CD14-positive monocyte (primary cell): ENCODE data around the gene NUMB. TPM values are rescaled to one million over a fixed set of nuclear protein-coding genes. Genes with fewer than 3 reads are reported as not detected.

Source experiments
- DNase-seq, 3 donors: peaks; one replicate each; pipeline ENCODE4 v3.0.0-alpha.2; 2011 to 2022
- H2AFZ ChIP-seq: 2 replicates; pipeline ENCODE4 v1.6.0; 2012; ENCODE audit warnings: mild to moderate bottlenecking, low read depth, low read length, inconsistent platforms; ENCODE audit not compliant: insufficient read depth, poor library complexity, severe bottlenecking
- H3K27ac ChIP-seq, 2 donors: 1 replicate in 1 of 2; 2 replicates in 1 of 2; pipeline ENCODE4 v1.5.1; 2012 to 2013; ENCODE audit warnings: low read length in 2 of 2, control low read depth in 1 of 2, inconsistent platforms in 1 of 2, low read depth in 1 of 2, mild to moderate bottlenecking in 1 of 2
- H3K27me3 ChIP-seq, 2 donors: one replicate each; pipeline versions ENCODE4 v1.6.0 to v1.6.1; 2011 to 2013; ENCODE audit warnings: low read length in 2 of 2; ENCODE audit not compliant: control insufficient read depth in 2 of 2, insufficient read depth in 2 of 2
- H3K36me3 ChIP-seq, 2 donors: replicated peaks in 1 of 2; 1 replicate in 1 of 2; 2 replicates in 1 of 2; pipeline versions ENCODE4 v1.5.1 to v1.6.1; 2012 to 2013; ENCODE audit warnings: low read length in 2 of 2, control low read depth in 1 of 2, inconsistent platforms in 1 of 2, mild to moderate bottlenecking in 1 of 2; ENCODE audit not compliant: insufficient read depth in 2 of 2, control insufficient read depth in 1 of 2
- H3K4me1 ChIP-seq, 2 donors: 1 replicate in 1 of 2; 2 replicates in 1 of 2; pipeline versions ENCODE4 v1.5.1 to v1.6.1; 2012 to 2013; ENCODE audit warnings: low read length in 2 of 2, control low read depth in 1 of 2, inconsistent platforms in 1 of 2, mild to moderate bottlenecking in 1 of 2, moderate library complexity in 1 of 2; ENCODE audit not compliant: insufficient read depth in 2 of 2, control insufficient read depth in 1 of 2
- H3K4me2 ChIP-seq: replicated peaks from 2 replicates; pipeline ENCODE3; 2012; ENCODE audit warnings: low read length, moderate library complexity, mild to moderate bottlenecking; ENCODE audit not compliant: poor library complexity, severe bottlenecking; ENCODE audit errors: extremely low read depth
- H3K4me3 ChIP-seq, 3 experiments: fragments of 200-600 bp in 1 of 3; sonication (generic) in 1 of 3; replicated peaks in 1 of 3; 1 replicate in 2 of 3; 2 replicates in 1 of 3; pipeline ENCODE4 v1.5.1; 2011 to 2013; ENCODE audit warnings: low read length in 3 of 3, mild to moderate bottlenecking in 3 of 3, control low read depth in 2 of 3, low read depth in 2 of 3, inconsistent platforms in 1 of 3, moderate library complexity in 1 of 3
- H3K79me2 ChIP-seq: 2 replicates; pipeline ENCODE4 v1.6.0; 2012; ENCODE audit warnings: mild to moderate bottlenecking, control low read depth, inconsistent platforms, low read length, moderate library complexity; ENCODE audit not compliant: insufficient read depth
- H3K9ac ChIP-seq: 2 replicates; pipeline ENCODE4 v1.6.0; 2017; ENCODE audit warnings: low read length, mild to moderate bottlenecking; ENCODE audit not compliant: insufficient read depth, poor library complexity, severe bottlenecking
- H3K9me3 ChIP-seq, 2 donors: replicated peaks in 1 of 2; 1 replicate in 1 of 2; 2 replicates in 1 of 2; pipeline versions ENCODE4 v1.5.1 to v1.6.1; 2012 to 2013; ENCODE audit warnings: low read length in 2 of 2, control low read depth in 1 of 2; ENCODE audit not compliant: control insufficient read depth in 1 of 2, insufficient read depth in 1 of 2
- H4K20me1 ChIP-seq: 2 replicates; pipeline ENCODE4 v1.6.0; 2012; ENCODE audit warnings: mild to moderate bottlenecking, low read length, control low read depth, moderate library complexity; ENCODE audit not compliant: insufficient read depth
- H3K27ac Mint-ChIP-seq, 7 donors: one replicate each; pipeline ENCODE4 v1.8.0; 2020; ENCODE audit warnings: mild to moderate bottlenecking in 7 of 7, mixed read lengths in 7 of 7, moderate library complexity in 6 of 7, inconsistent platforms in 2 of 7
- H3K27me3 Mint-ChIP-seq, 3 donors: one replicate each; pipeline ENCODE4 v1.8.0; 2021 to 2022; ENCODE audit warnings: low read depth in 3 of 3, mild to moderate bottlenecking in 3 of 3, mixed read lengths in 3 of 3, moderate library complexity in 3 of 3, inconsistent platforms in 1 of 3
- H3K36me3 Mint-ChIP-seq, 2 donors: one replicate each; pipeline ENCODE4 v1.8.0; 2020; ENCODE audit warnings: mixed read lengths in 2 of 2, inconsistent platforms in 1 of 2, mild to moderate bottlenecking in 1 of 2
- H3K4me1 Mint-ChIP-seq: one replicate; pipeline ENCODE4 v1.8.0; 2020; ENCODE audit warnings: mild to moderate bottlenecking, mixed read lengths
- H3K4me3 Mint-ChIP-seq, 2 donors: one replicate each; pipeline ENCODE4 v1.8.0; 2020; ENCODE audit warnings: mild to moderate bottlenecking in 2 of 2, mixed read lengths in 2 of 2, moderate library complexity in 1 of 2
- H3K9me3 Mint-ChIP-seq, 7 donors: one replicate each; pipeline ENCODE4 v1.8.0; 2020 to 2022; ENCODE audit warnings: mixed read lengths in 7 of 7, mild to moderate bottlenecking in 6 of 7, moderate library complexity in 6 of 7, inconsistent platforms in 2 of 7
- CTCF ChIP-seq: fragments of 200-600 bp; IDR thresholded peaks from one replicate; pipeline ENCODE4 v1.8.0; 2022; ENCODE audit warnings: antibody characterized with exemption, mild to moderate bottlenecking
- WGBS: methylation state at CpG from one replicate; pipeline ENCODE4 v1.1.5; 2013; ENCODE audit warnings: missing lambda C conversion rate; ENCODE audit not compliant: insufficient coverage; 5-methylcytosine and 5-hydroxymethylcytosine counted together
- intact Hi-C, 2 donors: fragments of 100-400 bp; cut with micrococcal nuclease; formaldehyde crosslinking; loops; one replicate each; pipeline versions ENCODE4 v1.15.0 to v1.15.1; 2023
- polyA plus RNA-seq, 3 donors: library from polyadenylated mRNA; depleted of rRNA in 1 of 3; unstranded in 2 of 3; stranded (reverse) in 1 of 3; fragments of 300-500 nt in 2 of 3; fragments of >200 nt in 1 of 3; fragmentation: Illumina TruSeq in 2 of 3; gene quantifications; 1 replicate in 2 of 3; 2 replicates in 1 of 3; pipeline ENCODE4 v1.2.3, GENCODE V29; 2012 to 2021

Gene NUMB
- polyA plus RNA-seq, 3 donors = 83.4 to 223 (median 126) TPM

GRCh38 chr14:73492043-73492552, 33.8 kb upstream of the NUMB start:
- Histone ChIP-seq H3K79me2 (peaks cover 27% of the 10 kb centered on the region), H3K36me3 (peaks cover 0 to 21% of the 10 kb centered on the region in 2 donors), H4K20me1 (peaks cover 29% of the 10 kb centered on the region), H3K9ac (peak overlapping the region; percentile 78), H3K27me3 (no peaks in the 10 kb centered on the region), H3K4me3 (peak overlapping the region; percentile 59 to 92 (median 88)), H3K4me2 (peak overlapping the region; percentile 97), H3K9me3 (no peaks in the 10 kb centered on the region), H2AFZ (peak overlapping the region; percentile 96), H3K4me1 (peaks cover 22 to 34% of the 10 kb centered on the region in 2 donors), H3K27ac (no peak overlapping the region)
- H3K4me1 Mint-ChIP-seq = peaks cover 41% of the 10 kb centered on the region
- H3K9me3 Mint-ChIP-seq = no peaks in the 10 kb centered on the region
- no peak for TF ChIP-seq CTCF
- intact Hi-C loops = no loop called here
- peaks cover 2 to 4% (median 2%) of the 10 kb centered on the region in 3 donors for H3K27me3 Mint-ChIP-seq
- H3K4me3 Mint-ChIP-seq = peak overlapping the region; percentile 83 to 89
- no peak for DNase-seq
- H3K36me3 Mint-ChIP-seq = peaks cover 12 to 22% of the 10 kb centered on the region in 2 donors
- peak overlapping the region in 3 of 7 donors; percentile 33 to 73 (median 35) for H3K27ac Mint-ChIP-seq
- 83% methylated on average over 17 of the region's 24 CpGs for WGBS

- Histone ChIP-seq H3K27ac (peak overlapping the region in 1 of 2 donors; percentile 88), H3K9me3 (no peaks in the 10 kb centered on the region), H4K20me1 (peaks cover 29% of the 10 kb centered on the region), H3K27me3 (no peaks in the 10 kb centered on the region), H3K4me1 (peaks cover 22 to 34% of the 10 kb centered on the region in 2 donors), H3K36me3 (peaks cover 0 to 16% of the 10 kb centered on the region in 2 donors), H3K4me3 (peak overlapping the region; percentile 59 to 92 (median 88)), H3K79me2 (peaks cover 27% of the 10 kb centered on the region), H3K9ac (peak overlapping the region; percentile 78), H2AFZ (peak overlapping the region; percentile 96), H3K4me2 (peak overlapping the region; percentile 97)
- H3K9me3 Mint-ChIP-seq = no peaks in the 10 kb centered on the region
- under 1% methylated on average over 92 of the region's 94 CpGs for WGBS
- peaks cover 2 to 4% (median 2%) of the 10 kb centered on the region in 3 donors for H3K27me3 Mint-ChIP-seq
- H3K27ac Mint-ChIP-seq = peak overlapping the region in 4 of 7 donors; percentile 54 to 85 (median 70)
- H3K4me1 Mint-ChIP-seq = peaks cover 41% of the 10 kb centered on the region
- peaks cover 12 to 22% of the 10 kb centered on the region in 2 donors for H3K36me3 Mint-ChIP-seq
- peak; percentile 35 to 48 (median 39) for DNase-seq
- intact Hi-C loops = no loop called here
- peak overlapping the region; percentile 85 to 89 for H3K4me3 Mint-ChIP-seq
- TF ChIP-seq CTCF = no peak
Observed at GRCh38 chr14:73491256-73492042, 33.1 kb upstream of the NUMB start.
